A673 (cell line): ENCODE results near the gene LSM14A. TPM values are rescaled to one million over a fixed set of nuclear protein-coding genes. Genes with fewer than 3 reads are reported as not detected.
"Not testable (repeated sequence)": the region's sequence is repeated elsewhere in the genome, so short reads cannot be mapped to it uniquely, and the experiment has no call there.

Source experiments
- BruUV-seq: library from RNA; stranded (reverse); fragments of 400-500 nt; replicated peaks from 2 replicates; lab custom pipeline; 2021; lab: Mats Ljungman, UMichigan
- CTCF ChIA-PET: fragments of 300-600 bp; sonication (Branson Sonifier 250); formaldehyde crosslinking; loops from one replicate; lab custom pipeline; 2022; ENCODE audit warnings: antibody characterized with exemption; lab: Charles Lee
- POLR2A ChIA-PET: fragments of 300-600 bp; sonication (Branson Sonifier 250); formaldehyde crosslinking; loops from one replicate; lab custom pipeline; 2022; ENCODE audit warnings: antibody characterized with exemption; ENCODE audit not compliant: low non-redundant PET; lab: Charles Lee
- DNase-seq: peaks from one replicate; pipeline ENCODE4 v3.0.0-alpha.2; 2015; ENCODE audit warnings: low spot score
- H3K27ac ChIP-seq: fragments of 200-600 bp; sonication (generic); 2 replicates; pipeline ENCODE4 v1.5.1; 2016; ENCODE audit warnings: mixed run types, low read depth, mild to moderate bottlenecking, mixed read lengths, antibody characterized with exemption, low read length; ENCODE audit not compliant: poor library complexity, severe bottlenecking
- H3K27me3 ChIP-seq: fragments of 200-600 bp; sonication (generic); replicated peaks from 2 replicates; pipeline ENCODE4 v1.6.1; 2017; ENCODE audit warnings: mixed run types, low read depth, mild to moderate bottlenecking, mixed read lengths, antibody characterized with exemption, low read length; ENCODE audit not compliant: insufficient read depth, poor library complexity
- H3K36me3 ChIP-seq: fragments of 200-600 bp; sonication (generic); 2 replicates; pipeline ENCODE4 v1.6.1; 2016; ENCODE audit warnings: mixed run types, mild to moderate bottlenecking, mixed read lengths, antibody characterized with exemption, low read length; ENCODE audit not compliant: insufficient read depth, poor library complexity, severe bottlenecking
- H3K4me1 ChIP-seq: fragments of 200-600 bp; sonication (generic); 2 replicates; pipeline ENCODE4 v1.6.1; 2017; ENCODE audit warnings: mixed run types, mild to moderate bottlenecking, mixed read lengths, antibody characterized with exemption, low read length; ENCODE audit not compliant: insufficient read depth, poor library complexity, severe bottlenecking
- H3K4me3 ChIP-seq: fragments of 200-600 bp; sonication (generic); 2 replicates; pipeline ENCODE4 v1.5.1; 2016; ENCODE audit warnings: low read depth, mixed run types, mild to moderate bottlenecking, mixed read lengths, low read length; ENCODE audit not compliant: poor library complexity, severe bottlenecking
- H3K9me3 ChIP-seq: fragments of 200-600 bp; sonication (generic); 2 replicates; pipeline ENCODE4 v1.6.1; 2016; ENCODE audit warnings: mixed run types, low read depth, mild to moderate bottlenecking, mixed read lengths, antibody characterized with exemption, low read length; ENCODE audit not compliant: poor library complexity, severe bottlenecking
- EZH2 ChIP-seq: fragments of 200-600 bp; sonication (generic); IDR thresholded peaks from 2 replicates; pipeline ENCODE4 v1.6.1; 2017; ENCODE audit warnings: borderline replicate concordance, low read depth, mild to moderate bottlenecking, mixed read lengths, antibody characterized with exemption, low read length; ENCODE audit not compliant: poor library complexity, severe bottlenecking
- intact Hi-C: fragments of 100-400 bp; cut with micrococcal nuclease; formaldehyde crosslinking; loops from one replicate; pipeline ENCODE4 v1.10.0; 2022; ENCODE audit not compliant: unreplicated experiment
- total RNA-seq: library from RNA; stranded (reverse); gene quantifications from 2 replicates; pipeline ENCODE4 v1.2.3, GENCODE V29; 2021
- TF ChIP-seq, protein P1 (sequence below): fragments of 300-800, 200-600 bp; sonication (generic); conservative IDR thresholded peaks from 2 replicates; pipeline ENCODE4 v1.5.1; 2017; ENCODE audit warnings: low read depth, mild to moderate bottlenecking, antibody characterized with exemption, low read length, moderate library complexity, mixed read lengths

Gene LSM14A
- total RNA-seq, 1 experiment from 2014 or later, result 137 TPM

DNA sequence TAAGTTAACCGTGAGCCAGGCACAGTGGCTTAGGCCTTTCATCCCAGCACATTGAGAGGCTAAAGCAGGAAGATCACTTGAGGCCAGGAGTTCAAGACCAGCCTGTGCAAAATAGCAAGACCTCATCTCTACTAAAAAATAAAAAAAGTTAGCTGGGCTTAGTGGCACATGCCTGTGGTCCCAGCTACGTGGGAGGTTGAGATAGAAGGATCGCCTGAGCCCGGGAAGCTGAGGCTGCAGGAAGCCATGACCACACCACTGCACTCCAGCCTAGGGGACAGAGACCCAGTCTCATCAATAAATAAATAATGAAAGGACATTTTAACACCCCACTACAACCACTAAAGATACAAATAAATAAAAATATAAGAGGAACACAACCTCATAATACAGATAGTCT, 21.6 kb downstream of the LSM14A start:
- no peaks in the 10 kb centered on the region for H3K9me3 ChIP-seq
- CTCF ChIA-PET, result interaction anchor here (0.6 kb wide), 1 partner anchor 94 kb away, joined by 3 read pairs; no protein-coding TSS in a partner anchor
- peaks cover 45% of the 10 kb centered on the region for H3K36me3 ChIP-seq
- POLR2A ChIA-PET, result no interaction called here
- no peak overlapping the region for H3K4me3 ChIP-seq
- TF ChIP-seq, protein P1, sequence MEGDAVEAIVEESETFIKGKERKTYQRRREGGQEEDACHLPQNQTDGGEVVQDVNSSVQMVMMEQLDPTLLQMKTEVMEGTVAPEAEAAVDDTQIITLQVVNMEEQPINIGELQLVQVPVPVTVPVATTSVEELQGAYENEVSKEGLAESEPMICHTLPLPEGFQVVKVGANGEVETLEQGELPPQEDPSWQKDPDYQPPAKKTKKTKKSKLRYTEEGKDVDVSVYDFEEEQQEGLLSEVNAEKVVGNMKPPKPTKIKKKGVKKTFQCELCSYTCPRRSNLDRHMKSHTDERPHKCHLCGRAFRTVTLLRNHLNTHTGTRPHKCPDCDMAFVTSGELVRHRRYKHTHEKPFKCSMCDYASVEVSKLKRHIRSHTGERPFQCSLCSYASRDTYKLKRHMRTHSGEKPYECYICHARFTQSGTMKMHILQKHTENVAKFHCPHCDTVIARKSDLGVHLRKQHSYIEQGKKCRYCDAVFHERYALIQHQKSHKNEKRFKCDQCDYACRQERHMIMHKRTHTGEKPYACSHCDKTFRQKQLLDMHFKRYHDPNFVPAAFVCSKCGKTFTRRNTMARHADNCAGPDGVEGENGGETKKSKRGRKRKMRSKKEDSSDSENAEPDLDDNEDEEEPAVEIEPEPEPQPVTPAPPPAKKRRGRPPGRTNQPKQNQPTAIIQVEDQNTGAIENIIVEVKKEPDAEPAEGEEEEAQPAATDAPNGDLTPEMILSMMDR, result no peak
- no peak for TF ChIP-seq EZH2
- DNase-seq, result no peak
- H3K27me3 ChIP-seq, result no peaks in the 10 kb centered on the region
- H3K27ac ChIP-seq, result no peak overlapping the region
- peaks cover 29% of the 10 kb centered on the region for H3K4me1 ChIP-seq
- BruUV-seq, result no TSS peak
- intact Hi-C loops, result no loop called here

DNA sequence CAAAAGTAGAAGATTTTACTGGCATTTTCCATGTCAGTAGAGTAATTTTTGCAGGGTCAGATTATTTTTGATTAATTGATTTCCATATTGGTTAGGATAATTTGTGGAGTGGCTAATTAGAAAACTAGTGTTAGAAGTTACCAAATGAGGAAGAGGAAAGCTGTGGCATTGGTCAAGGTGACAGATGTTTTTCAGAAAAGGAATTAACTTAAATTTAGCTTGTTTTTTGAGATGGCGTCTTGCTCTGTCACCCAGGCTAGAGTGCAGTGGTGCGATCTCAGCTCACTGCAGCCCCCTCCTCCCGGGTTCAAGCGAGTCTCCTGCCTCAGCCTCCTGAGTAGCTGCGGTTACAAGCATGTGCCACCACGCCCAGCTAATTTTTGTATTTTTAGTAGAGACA, 28.8 kb downstream of the LSM14A start:
- BruUV-seq, result no TSS peak
- Histone ChIP-seq H3K27me3 (no peaks in the 10 kb centered on the region), H3K9me3 (no peaks in the 10 kb centered on the region), H3K27ac (no peak overlapping the region), H3K4me1 (no peaks in the 10 kb centered on the region), H3K36me3 (peaks cover 50% of the 10 kb centered on the region), H3K4me3 (no peak overlapping the region)
- DNase-seq, result no peak
- intact Hi-C loops, result no loop called here
- CTCF ChIA-PET, result no interaction called here
- no peak for TF ChIP-seq EZH2
- TF ChIP-seq, protein P1, result no peak
- POLR2A ChIA-PET, result no interaction called here

DNA sequence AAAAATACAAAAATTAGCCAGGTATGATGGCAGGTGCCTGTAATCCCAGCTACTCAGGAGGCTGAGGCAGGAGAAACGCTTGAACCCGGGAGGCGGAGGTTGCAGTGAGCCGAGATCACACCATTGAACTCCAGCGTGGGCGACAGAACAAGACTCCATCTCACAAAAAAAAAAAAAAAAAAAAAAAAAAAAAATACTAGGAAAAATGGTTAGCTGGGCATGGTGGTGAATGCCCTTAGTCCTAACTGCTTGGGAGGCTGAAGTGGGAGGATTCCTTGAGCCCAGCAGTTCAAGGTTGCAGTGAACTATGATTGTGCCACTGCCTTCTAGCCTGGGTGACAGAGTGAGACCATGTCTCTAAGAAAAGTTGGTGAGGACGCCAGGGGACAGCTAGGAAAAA, 33.0 kb downstream of the LSM14A start:
- BruUV-seq, H3K27me3 ChIP-seq, H3K27ac ChIP-seq, CTCF ChIA-PET, DNase-seq, H3K4me1 ChIP-seq, H3K9me3 ChIP-seq, POLR2A ChIA-PET, H3K4me3 ChIP-seq, intact Hi-C loops: not testable (repeated sequence)
- peaks cover 32% of the 10 kb centered on the region for H3K36me3 ChIP-seq

DNA sequence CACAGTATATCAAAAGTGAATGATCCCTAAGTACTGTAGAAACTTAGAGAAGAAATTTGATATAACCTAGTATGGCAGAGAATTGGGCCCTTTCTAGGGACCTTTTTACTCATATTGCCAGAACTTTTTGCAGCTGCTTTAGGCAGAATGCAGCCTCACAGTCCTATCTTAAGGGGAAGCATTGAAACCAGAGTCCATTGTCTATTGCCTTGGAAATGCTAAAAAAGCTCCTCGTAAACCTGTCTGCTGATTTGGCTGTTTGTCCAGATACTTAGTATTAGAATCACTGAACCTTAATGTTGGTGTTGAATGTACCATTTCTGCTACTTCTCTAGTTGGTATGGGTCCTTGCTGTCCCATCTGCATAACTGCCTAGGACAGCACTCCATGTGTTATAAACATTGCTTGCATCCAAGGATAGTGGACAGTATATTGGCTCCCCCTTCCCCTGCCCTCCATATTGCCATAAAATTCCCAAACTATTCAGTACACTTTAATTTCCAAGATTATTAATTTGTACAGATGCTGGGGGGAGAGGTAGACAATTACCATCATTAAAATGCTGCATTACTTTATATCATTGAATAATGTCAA, 36.1 kb downstream of the LSM14A start:
- H3K27me3 ChIP-seq, result no peaks in the 10 kb centered on the region
- H3K4me1 ChIP-seq, result no peaks in the 10 kb centered on the region
- no peak overlapping the region for H3K4me3 ChIP-seq
- peaks cover 46% of the 10 kb centered on the region for H3K36me3 ChIP-seq
- intact Hi-C loops, result no loop called here
- TF ChIP-seq, protein P1, result no peak
- TF ChIP-seq EZH2, result no peak
- no TSS peak for BruUV-seq
- ChIA-PET POLR2A (no interaction called here), CTCF (no interaction called here)
- H3K9me3 ChIP-seq, result no peaks in the 10 kb centered on the region
- no peak overlapping the region for H3K27ac ChIP-seq
- DNase-seq, result no peak
